ENCODE results near the gene WDR27.

DNA sequence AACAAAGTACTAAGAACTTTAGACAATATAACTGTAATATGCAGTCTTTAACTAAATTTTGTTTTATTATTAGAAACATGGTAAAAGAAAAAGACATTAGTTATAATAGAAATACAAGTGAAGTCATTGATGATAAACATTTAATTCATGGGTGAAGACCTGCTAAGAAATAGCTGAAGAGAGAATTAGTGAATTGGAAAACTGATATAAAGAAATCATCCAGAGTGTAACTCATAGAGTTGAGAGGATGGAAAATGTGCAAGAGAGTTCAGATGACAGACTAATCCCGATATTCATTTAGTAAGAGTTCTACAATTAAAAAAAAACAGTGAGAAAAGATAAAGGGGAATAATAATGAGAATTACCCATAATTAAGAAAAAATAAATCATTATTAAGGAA is 227.5 kb downstream of the WDR27 start:
- TF ChIP-seq GATA2 (IDR thresholded peaks at IDR 0.05; ENCODE audit: low read depth, low read length) (no peak), GATA3 (IDR thresholded peaks at IDR 0.05; ENCODE audit: low read depth, low read length) (no peak)
